Heart right ventricle (tissue), 16 donors: ENCODE data around the gene CEP120. TPM values are rescaled to one million over a fixed set of nuclear protein-coding genes. Genes with fewer than 3 reads are reported as not detected.

ENCODE experiments used
- ATAC-seq, 8 donors: fragments of 200-7000 bp; cut with Tn5 transposase; one replicate each; pipeline ENCODE4 v1.9.1; 2020; ENCODE audit warnings: mild to moderate bottlenecking in 8 of 8, moderate library complexity in 8 of 8, moderate number of reproducible peaks in 1 of 8
- DNase-seq, 2 donors: peaks; one replicate each; pipeline ENCODE4 v3.0.0-alpha.2; 2020
- H3K27ac ChIP-seq, 10 donors: fragments of 200-600 bp; sonication (generic) in 2 of 10; one replicate each; pipeline versions ENCODE4 v1.5.0 to v1.8.0; 2020 to 2022; ENCODE audit warnings: mild to moderate bottlenecking in 3 of 10
- H3K27me3 ChIP-seq, 7 donors: fragments of 200-600 bp; one replicate each; pipeline ENCODE4 v1.8.0; 2021 to 2022; ENCODE audit warnings: mild to moderate bottlenecking in 2 of 7
- H3K36me3 ChIP-seq, 9 donors: fragments of 200-600 bp; sonication (generic) in 1 of 9; one replicate each; pipeline versions ENCODE4 v1.5.0 to v1.8.0; 2020 to 2022; ENCODE audit warnings: mild to moderate bottlenecking in 2 of 9
- H3K4me1 ChIP-seq, 9 donors: fragments of 200-600 bp; sonication (generic) in 1 of 9; one replicate each; pipeline versions ENCODE4 v1.5.0 to v1.8.0; 2020 to 2022; ENCODE audit warnings: mild to moderate bottlenecking in 4 of 9
- H3K4me3 ChIP-seq, 10 donors: fragments of 200-600 bp; sonication (generic) in 2 of 10; one replicate each; pipeline versions ENCODE4 v1.5.0 to v1.8.0; 2020 to 2022; ENCODE audit warnings: mild to moderate bottlenecking in 7 of 10, moderate library complexity in 2 of 10
- H3K9me3 ChIP-seq, 11 donors: fragments of 200-600 bp in 10 of 11; sonication (generic) in 2 of 11; one replicate each; pipeline versions ENCODE4 v1.5.0 to v1.8.0; 2013 to 2022; ENCODE audit warnings: mild to moderate bottlenecking in 2 of 11, control low read depth in 1 of 11, moderate library complexity in 1 of 11
- WGBS, 2 donors: extraction: QIAGEN DNeasy Blood & Tissue Kit; methylation state at CpG; one replicate each; pipeline ENCODE4 v1.1.7; 2013; ENCODE audit warnings: inconsistent platforms in 1 of 2; 5-methylcytosine and 5-hydroxymethylcytosine counted together
- intact Hi-C, 10 donors: fragments of 100-400 bp; cut with DNase I; formaldehyde crosslinking; loops; one replicate each; pipeline versions ENCODE4 v1.11.1 to v1.14.2; 2022
- polyA plus RNA-seq, 2 donors: library from polyadenylated mRNA; stranded (reverse); fragments of 200-250 nt; gene quantifications; one replicate each; pipeline ENCODE4 v1.2.3, GENCODE V29; 2013
- total RNA-seq, 10 donors: library from RNA; stranded (reverse); fragmentation: NEBNext Ultra II Directional in 3 of 10; extraction: Animal tissue kit (Norgen Biotek cat#: 25700) in 3 of 10; gene quantifications; one replicate each; pipeline versions ENCODE4 v1.2.1 to v1.2.4, GENCODE V29; 2021 to 2023
- TF ChIP-seq, protein P1 (sequence below), 9 donors: fragments of 200-600 bp; sonication (generic) in 2 of 9; IDR thresholded peaks; one replicate each; pipeline versions ENCODE4 v1.5.0 to v1.8.0; 2021 to 2022; ENCODE audit warnings: antibody characterized with exemption in 9 of 9, mild to moderate bottlenecking in 5 of 9, moderate library complexity in 1 of 9
- donor health status: Arrhythmogenic right ventricular cardiomyopathy.
- donor health status: ischemic (EF 13 %, LVEDD 7.1; RV severe dilation, severe dysfunction).
- donor health status: healthy with polysubstance abuse.
- donor health status: DM: no; HTN: yes; CAD: no.
- donor health status: DM: no; HTN: no; CAD: no.
- donor health status: ischemic (EF 25% LVEDD 6.9; RV normal size, moderate dysfunction).
- donor health status: ischemic (EF 25% LVEDD 5.7; RV mildly dilated, moderate dysfunction).
- donor health status: healthy.
- donor health status: DM: yes; HTN: yes; CAD: no.
- donor health status: Ischemic cardiomyopathy.
- donor health status: ischemic (EF 35%, LVEDD 5.7; RV mildly dilated, moderate dysfunction).
- donor health status: nonischemic (EF 11% LVEDD 7.7; RV severe dilation, severe dysfunction).
- donor health status: DM: yes; HTN: yes; CAD: no.
- donor health status: PGD.
- donor health status: ischemic (EF 29% LVEDD 5.4; RV normal size, mild dysfunction).
- donor health status: nonischemic (EF 23%, LVEDD 6.1; RV moderate dilation, normal function).

The CEP120 gene
- total and polyA plus RNA-seq, 12 donors = 3.4 to 14.9 (median 10.8) TPM

GRCh38 chr5:123367739-123368138 lies 55.5 kb downstream of the CEP120 start:
- H3K4me1 ChIP-seq = peaks cover 0 to 11% (median 0%) of the 10 kb centered on the region in 9 donors
- WGBS, 2 donors = 96% methylated on average over 1 of the region's 1 CpG
- peaks cover 0 to 63% (median 8%) of the 10 kb centered on the region in 9 donors for H3K36me3 ChIP-seq
- TF ChIP-seq, protein P1, sequence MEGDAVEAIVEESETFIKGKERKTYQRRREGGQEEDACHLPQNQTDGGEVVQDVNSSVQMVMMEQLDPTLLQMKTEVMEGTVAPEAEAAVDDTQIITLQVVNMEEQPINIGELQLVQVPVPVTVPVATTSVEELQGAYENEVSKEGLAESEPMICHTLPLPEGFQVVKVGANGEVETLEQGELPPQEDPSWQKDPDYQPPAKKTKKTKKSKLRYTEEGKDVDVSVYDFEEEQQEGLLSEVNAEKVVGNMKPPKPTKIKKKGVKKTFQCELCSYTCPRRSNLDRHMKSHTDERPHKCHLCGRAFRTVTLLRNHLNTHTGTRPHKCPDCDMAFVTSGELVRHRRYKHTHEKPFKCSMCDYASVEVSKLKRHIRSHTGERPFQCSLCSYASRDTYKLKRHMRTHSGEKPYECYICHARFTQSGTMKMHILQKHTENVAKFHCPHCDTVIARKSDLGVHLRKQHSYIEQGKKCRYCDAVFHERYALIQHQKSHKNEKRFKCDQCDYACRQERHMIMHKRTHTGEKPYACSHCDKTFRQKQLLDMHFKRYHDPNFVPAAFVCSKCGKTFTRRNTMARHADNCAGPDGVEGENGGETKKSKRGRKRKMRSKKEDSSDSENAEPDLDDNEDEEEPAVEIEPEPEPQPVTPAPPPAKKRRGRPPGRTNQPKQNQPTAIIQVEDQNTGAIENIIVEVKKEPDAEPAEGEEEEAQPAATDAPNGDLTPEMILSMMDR (IDR thresholded peaks at IDR 0.05) = peak in 8 of 9 donors; percentile 6 to 46 (median 32)
- no peaks in the 10 kb centered on the region for H3K9me3 ChIP-seq
- no peak overlapping the region for H3K27ac ChIP-seq
- H3K27me3 ChIP-seq = no peaks in the 10 kb centered on the region
- no peak overlapping the region for H3K4me3 ChIP-seq
- ATAC-seq = no peak
- DNase-seq = no peak
- intact Hi-C loops = loop anchor here in 5 of 10 donors (5.0 to 10.0 kb wide), 4 partner anchors 470 to 1173 kb away; no protein-coding TSS in a partner anchor

DNA sequence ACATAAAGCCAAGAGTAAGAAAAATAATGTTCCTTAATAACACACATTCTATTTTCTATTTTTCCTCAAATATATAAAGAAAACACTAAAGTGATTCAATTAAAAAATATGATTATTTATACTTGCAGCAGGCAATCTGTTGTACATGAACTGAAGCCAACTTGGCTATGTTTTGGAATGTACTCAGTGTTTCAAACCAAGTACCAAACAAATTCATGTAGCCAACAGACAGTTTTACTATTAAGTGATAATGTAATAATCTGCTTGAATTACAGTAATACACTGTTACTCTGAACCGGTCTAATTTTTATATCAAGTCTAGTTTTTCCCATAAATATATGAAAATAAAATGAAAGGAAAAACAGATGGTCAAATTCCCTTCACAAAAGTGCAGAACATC lies 58.0 kb downstream of the CEP120 start:
- ATAC-seq = no peak
- Histone ChIP-seq H3K27ac (no peak overlapping the region), H3K27me3 (no peaks in the 10 kb centered on the region), H3K4me1 (peaks cover 0 to 11% (median 0%) of the 10 kb centered on the region in 9 donors), H3K9me3 (no peaks in the 10 kb centered on the region), H3K36me3 (peaks cover 0 to 60% (median 4%) of the 10 kb centered on the region in 9 donors), H3K4me3 (no peak overlapping the region)
- no peak for DNase-seq
- TF ChIP-seq, protein P1 (IDR thresholded peaks at IDR 0.05) = no peak
- WGBS, 2 donors = 28 to 41% methylated on average over 1 of the region's 1 CpG
- intact Hi-C loops = loop anchor here in 5 of 10 donors (5.0 to 10.0 kb wide), 4 partner anchors 468 to 1170 kb away; no protein-coding TSS in a partner anchor

- intact Hi-C loops = loop anchor here in 5 of 10 donors (5.0 to 10.0 kb wide), 4 partner anchors 467 to 1170 kb away; no protein-coding TSS in a partner anchor
These were observed 58.6 kb downstream of the CEP120 start for GRCh38 chr5:123364441-123365155.

DNA sequence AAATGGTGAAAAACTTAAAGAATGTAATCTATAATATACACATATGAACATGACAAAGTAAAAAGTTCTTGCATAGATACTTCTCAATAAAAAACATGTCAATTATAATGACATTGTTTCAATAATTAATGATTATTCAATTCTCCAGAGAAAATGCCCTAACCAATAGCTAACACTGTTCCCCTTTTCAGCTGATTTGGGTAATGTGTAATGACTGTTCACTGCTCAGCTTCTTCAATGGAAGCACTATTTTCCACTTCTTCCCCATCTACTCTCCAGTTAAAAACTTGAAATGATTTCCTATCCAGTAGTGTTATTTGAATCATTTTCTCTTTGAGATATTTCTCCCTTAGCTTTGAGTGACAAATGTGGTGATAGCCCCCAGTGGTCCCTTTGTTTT lies 62.3 kb downstream of the CEP120 start:
- TF ChIP-seq, protein P1 (IDR thresholded peaks at IDR 0.05) = no peak
- peaks cover 0 to 80% (median 7%) of the 10 kb centered on the region in 9 donors for H3K36me3 ChIP-seq
- ATAC-seq (no peak), DNase-seq (no peak)
- peaks cover 0 to 5% (median 0%) of the 10 kb centered on the region in 11 donors for H3K9me3 ChIP-seq
- intact Hi-C loops = loop anchor here in 4 of 10 donors (10.0 kb wide), 2 partner anchors 856 to 1166 kb away; no protein-coding TSS in a partner anchor
- H3K4me3 ChIP-seq = no peak overlapping the region
- no peak overlapping the region for H3K27ac ChIP-seq
- peaks cover 0 to 11% (median 0%) of the 10 kb centered on the region in 9 donors for H3K4me1 ChIP-seq
- H3K27me3 ChIP-seq = no peaks in the 10 kb centered on the region

More at GRCh38 chr5:123364441-123365155, 58.6 kb downstream of the CEP120 start:
- ATAC-seq (no peak), DNase-seq (no peak)
- H3K36me3 ChIP-seq = peaks cover 0 to 59% (median 4%) of the 10 kb centered on the region in 9 donors
- no peak overlapping the region for H3K4me3 ChIP-seq
- TF ChIP-seq, protein P1 (IDR thresholded peaks at IDR 0.05) = no peak
- no peaks in the 10 kb centered on the region for H3K9me3 ChIP-seq
- WGBS, 2 donors = 75 to 85% methylated on average over 2 of the region's 2 CpGs
- H3K4me1 ChIP-seq = peaks cover 0 to 11% (median 0%) of the 10 kb centered on the region in 9 donors
- H3K27ac ChIP-seq = no peak overlapping the region
- H3K27me3 ChIP-seq = no peaks in the 10 kb centered on the region
